Keratinocyte (primary cell): ENCODE measurements around the gene ABCC8.

ENCODE experiments used
- EZH2 ChIP-seq: IDR thresholded peaks from one replicate; pipeline ENCODE4 v1.6.1; 2012; ENCODE audit warnings: inconsistent platforms, mild to moderate bottlenecking, low read length, moderate library complexity
- TF ChIP-seq, protein P1 (sequence below), 3 experiments: IDR thresholded peaks in 1 of 3; conservative IDR thresholded peaks in 1 of 3; optimal IDR thresholded peaks in 1 of 3; 2 replicates in 2 of 3; 3 replicates in 1 of 3; pipeline versions ENCODE3 to v1.5.1; 2011; ENCODE audit warnings: low read length in 3 of 3, mild to moderate bottlenecking in 3 of 3, moderate library complexity in 2 of 3, control low read depth in 1 of 3, inconsistent platforms in 1 of 3; ENCODE audit not compliant: insufficient read depth in 2 of 3; ENCODE audit errors: extremely low read depth in 1 of 3

DNA sequence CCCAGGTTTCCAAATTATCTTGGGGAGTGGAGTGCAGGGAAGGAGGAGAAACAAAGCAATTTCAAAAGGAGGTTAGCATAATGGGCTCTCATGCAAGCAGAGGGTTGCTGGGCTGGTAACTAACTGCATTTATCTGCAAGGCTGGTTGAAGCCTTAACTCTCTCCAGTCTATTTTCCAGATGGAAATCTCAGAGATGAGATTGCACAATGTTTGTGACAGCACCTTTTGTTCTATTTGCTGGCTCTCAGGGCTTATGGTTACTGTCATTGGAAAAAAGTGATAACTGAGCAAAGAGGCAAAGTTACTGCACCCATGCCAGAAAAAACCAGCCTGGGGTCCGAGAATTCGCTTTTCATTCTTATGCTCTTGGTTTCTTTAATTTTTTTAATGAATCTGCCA is 33.2 kb downstream of the ABCC8 start:
- TF ChIP-seq, protein P1, sequence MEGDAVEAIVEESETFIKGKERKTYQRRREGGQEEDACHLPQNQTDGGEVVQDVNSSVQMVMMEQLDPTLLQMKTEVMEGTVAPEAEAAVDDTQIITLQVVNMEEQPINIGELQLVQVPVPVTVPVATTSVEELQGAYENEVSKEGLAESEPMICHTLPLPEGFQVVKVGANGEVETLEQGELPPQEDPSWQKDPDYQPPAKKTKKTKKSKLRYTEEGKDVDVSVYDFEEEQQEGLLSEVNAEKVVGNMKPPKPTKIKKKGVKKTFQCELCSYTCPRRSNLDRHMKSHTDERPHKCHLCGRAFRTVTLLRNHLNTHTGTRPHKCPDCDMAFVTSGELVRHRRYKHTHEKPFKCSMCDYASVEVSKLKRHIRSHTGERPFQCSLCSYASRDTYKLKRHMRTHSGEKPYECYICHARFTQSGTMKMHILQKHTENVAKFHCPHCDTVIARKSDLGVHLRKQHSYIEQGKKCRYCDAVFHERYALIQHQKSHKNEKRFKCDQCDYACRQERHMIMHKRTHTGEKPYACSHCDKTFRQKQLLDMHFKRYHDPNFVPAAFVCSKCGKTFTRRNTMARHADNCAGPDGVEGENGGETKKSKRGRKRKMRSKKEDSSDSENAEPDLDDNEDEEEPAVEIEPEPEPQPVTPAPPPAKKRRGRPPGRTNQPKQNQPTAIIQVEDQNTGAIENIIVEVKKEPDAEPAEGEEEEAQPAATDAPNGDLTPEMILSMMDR (optimal IDR thresholded peaks at IDR 0.05 in 1 of 3, IDR thresholded peaks at IDR 0.05 in 1 of 3, conservative IDR thresholded peaks at IDR 0.05 in 1 of 3; ENCODE audit: extremely low read depth in 1 of 3, insufficient read depth in 2 of 3, low read length in 3 of 3) = no peak
- no peak for TF ChIP-seq EZH2
